ENCODE results near the gene FRAT2.

DNA sequence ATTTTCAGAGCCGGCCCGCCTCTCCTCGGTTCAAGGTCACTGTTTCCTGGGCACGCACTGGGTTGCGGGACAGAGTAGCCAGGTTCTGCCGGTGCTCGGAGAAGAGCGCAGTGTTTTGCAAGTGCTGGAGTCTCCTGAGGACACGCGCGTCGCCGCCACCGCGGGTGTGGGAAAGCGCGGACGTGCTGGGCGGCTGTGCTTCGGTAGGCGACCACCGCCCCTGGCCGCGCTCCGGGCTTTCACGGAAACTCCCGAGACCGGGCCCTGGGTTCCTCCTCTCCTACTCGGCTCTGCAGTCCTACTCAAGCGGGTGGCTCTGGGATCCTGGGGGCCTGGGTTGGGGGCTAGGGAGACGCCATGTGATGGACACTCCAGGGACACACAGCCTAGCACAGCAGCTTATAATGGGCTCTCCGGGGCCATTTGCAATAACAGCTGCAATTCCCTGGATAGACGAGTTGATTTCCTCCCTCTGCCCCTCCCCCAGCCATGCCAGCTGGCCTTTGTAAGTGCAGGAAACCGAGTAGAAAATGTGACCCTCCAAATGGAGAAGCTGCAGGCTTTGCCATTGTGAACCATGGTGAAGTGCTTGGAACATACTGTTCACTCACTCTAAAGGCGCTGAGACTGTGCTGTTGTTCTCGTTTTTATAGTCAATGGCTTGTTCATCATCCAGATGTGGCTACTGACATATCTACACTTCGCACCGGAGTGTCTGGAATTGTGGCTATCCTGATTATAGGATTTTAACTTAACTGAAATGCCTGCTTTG lies 13.3 kb downstream of the FRAT2 start:
- TF ChIP-seq, protein P1, sequence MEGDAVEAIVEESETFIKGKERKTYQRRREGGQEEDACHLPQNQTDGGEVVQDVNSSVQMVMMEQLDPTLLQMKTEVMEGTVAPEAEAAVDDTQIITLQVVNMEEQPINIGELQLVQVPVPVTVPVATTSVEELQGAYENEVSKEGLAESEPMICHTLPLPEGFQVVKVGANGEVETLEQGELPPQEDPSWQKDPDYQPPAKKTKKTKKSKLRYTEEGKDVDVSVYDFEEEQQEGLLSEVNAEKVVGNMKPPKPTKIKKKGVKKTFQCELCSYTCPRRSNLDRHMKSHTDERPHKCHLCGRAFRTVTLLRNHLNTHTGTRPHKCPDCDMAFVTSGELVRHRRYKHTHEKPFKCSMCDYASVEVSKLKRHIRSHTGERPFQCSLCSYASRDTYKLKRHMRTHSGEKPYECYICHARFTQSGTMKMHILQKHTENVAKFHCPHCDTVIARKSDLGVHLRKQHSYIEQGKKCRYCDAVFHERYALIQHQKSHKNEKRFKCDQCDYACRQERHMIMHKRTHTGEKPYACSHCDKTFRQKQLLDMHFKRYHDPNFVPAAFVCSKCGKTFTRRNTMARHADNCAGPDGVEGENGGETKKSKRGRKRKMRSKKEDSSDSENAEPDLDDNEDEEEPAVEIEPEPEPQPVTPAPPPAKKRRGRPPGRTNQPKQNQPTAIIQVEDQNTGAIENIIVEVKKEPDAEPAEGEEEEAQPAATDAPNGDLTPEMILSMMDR (IDR thresholded peaks at IDR 0.05) = no peak
- no peak for TF ChIP-seq POLR2A (IDR thresholded peaks at IDR 0.05)
